Activated CD8-positive, alpha-beta memory T cell treated with anti-CD3 and anti-CD28 coated beads, Interleukin-2, amount 50 U/mL, for 4 hours (primary cell): ENCODE measurements around the gene ATP7B.
"Not testable (repeated sequence)": the region's sequence is repeated elsewhere in the genome, so short reads cannot be mapped to it uniquely, and the experiment has no call there.

Experiments used
- DNase-seq: peaks from one replicate; pipeline ENCODE4 v3.0.0-alpha.2; 2020

The ATP7B gene

GRCh38 chr13:52010890-52011631 lies at the start of gene ATP7B:
Gene ATP7B, minus strand, starts transcription at chr13:52011450. Its CDS starts 113 bp downstream, at chr13:52011337.
- DNase-seq: peak; percentile 38

DNA sequence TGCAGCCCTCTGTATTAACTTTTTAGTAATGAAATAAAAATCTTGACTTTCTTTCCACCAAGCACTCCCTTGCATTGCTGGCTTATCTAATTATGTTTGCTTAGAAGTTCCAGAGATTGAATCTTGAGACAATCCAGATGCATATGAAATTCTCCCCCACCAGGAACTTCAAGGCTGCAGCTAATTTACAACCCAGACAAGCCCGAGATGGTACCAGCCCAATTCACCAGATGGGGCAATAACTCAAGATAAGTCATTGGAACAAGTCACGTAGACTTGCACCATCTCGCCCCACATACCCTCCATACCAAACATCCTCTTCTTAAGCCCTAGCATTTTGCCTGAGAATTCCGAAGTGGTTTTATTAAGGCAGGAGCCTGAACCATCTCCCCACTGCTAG lies 42.2 kb upstream of the ATP7B start:
- DNase-seq: no peak

GRCh38 chr13:52051400-52051799 lies 40.1 kb upstream of the ATP7B start:
- no peak for DNase-seq

DNA sequence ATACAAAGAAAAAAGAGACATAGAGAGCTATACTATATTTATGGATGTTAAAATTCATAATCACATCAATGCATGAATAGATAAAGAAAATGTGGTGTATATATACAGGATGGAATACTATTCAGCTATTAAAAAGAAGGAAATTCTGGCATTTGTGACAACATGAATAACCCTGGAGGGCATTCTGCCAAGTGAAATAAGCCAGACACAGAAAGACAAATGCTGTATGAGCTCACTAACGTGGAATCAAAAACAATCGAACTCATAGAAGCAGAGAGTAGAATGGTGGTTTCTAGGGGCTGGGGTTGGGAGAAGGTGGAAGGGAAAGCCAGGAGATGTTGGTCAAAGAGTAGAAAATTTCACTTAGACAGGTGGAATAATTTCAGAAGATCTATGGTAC lies 37.3 kb upstream of the ATP7B start:
- no peak for DNase-seq

DNA sequence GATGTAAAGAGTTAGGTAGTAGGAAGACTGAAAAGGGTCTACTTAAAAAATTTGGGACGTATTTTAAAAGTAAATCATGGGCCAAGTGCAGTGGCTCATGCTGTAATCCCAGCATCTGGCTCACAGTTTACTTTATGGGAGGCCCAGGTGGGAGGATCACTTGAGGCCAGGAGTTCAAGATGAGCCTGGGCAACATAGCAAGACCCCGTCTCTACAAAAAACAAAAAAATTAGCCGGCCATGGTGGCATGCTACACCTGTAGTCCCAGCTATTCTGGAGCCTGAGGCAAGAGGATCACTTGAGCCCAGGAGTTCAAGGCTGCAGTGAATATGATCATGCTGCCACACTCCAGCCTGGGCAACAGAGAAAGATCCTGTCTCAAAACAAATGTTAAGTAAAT lies 36.2 kb upstream of the ATP7B start:
- DNase-seq: no peak

GRCh38 chr13:52043675-52044074 lies 32.4 kb upstream of the ATP7B start:
- no peak for DNase-seq

DNA sequence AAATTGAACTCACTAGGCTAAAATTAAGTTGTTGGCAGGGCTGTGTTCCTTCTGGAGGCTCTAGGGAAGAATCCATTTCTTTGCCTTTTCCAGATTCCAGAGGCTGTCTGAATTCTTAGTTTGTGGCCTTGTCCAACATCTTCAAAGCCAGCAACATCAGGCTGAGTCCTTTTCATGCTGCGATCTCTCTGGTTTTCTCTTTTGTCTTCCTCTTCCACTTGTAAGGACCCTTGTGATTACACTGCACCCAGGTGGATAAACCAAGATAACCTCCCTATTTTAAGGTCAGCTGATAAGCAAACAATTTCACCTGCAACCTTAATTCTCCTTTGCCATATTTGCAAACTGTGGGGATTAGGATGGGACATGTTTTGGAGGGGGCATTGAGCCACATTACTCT lies 24.8 kb upstream of the ATP7B start:
- no peak for DNase-seq

DNA sequence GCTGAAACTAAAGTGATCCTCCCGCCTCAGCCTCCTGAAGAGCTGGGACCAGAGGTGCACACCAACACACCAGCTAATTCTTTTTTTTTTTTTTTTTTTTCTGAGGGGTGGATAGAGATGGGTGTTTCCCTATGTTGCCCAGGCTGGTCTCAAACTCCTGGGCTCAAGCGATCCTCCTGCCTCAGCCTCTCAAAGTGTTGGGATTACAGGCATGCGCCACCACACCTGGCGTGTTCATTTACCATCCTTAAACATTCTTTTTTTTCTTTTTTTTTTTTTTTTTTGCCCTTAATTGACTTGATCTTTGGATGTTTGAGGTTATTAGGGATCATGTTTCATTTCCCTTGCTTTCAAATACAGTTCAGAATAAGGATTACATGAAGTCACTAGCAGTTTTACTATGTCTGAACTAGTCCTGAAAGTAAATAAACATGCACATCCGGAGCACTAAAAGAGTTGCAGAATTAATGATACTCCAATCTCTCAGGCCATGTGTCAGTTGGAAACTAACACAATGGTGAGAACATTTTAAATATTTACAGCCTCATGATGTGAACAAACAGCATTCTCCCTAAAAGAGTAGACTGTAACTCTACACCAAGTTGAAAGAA lies 23.5 kb upstream of the ATP7B start:
- no peak for DNase-seq

GRCh38 chr13:52033039-52033438 lies 21.8 kb upstream of the ATP7B start:
- no peak for DNase-seq

- not testable (repeated sequence) for DNase-seq
These were observed 19.2 kb upstream of the ATP7B start for GRCh38 chr13:52030401-52030800.

GRCh38 chr13:52029569-52029968 lies 18.3 kb upstream of the ATP7B start:
- DNase-seq: no peak

GRCh38 chr13:52027832-52028231 lies 16.6 kb upstream of the ATP7B start:
- DNase-seq: no peak

DNA sequence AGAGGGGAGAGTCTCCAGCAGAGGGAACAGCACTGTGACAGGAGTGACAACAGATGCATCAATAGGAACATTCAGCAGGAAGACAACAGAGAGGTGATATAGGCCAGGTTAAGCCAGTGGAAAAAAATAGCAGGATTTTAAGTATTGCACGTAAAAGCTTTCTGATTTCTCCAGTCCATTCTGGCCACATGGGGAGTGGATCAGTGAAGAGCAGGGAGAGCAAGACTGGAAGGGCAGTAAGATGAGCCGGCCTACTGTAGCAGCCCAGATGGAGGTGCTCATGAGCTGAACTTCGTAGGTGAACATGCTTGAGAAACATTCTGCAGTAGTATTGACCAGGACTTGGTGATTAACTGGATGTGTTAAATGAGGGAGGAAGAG lies 15.0 kb upstream of the ATP7B start:
- DNase-seq: no peak

DNA sequence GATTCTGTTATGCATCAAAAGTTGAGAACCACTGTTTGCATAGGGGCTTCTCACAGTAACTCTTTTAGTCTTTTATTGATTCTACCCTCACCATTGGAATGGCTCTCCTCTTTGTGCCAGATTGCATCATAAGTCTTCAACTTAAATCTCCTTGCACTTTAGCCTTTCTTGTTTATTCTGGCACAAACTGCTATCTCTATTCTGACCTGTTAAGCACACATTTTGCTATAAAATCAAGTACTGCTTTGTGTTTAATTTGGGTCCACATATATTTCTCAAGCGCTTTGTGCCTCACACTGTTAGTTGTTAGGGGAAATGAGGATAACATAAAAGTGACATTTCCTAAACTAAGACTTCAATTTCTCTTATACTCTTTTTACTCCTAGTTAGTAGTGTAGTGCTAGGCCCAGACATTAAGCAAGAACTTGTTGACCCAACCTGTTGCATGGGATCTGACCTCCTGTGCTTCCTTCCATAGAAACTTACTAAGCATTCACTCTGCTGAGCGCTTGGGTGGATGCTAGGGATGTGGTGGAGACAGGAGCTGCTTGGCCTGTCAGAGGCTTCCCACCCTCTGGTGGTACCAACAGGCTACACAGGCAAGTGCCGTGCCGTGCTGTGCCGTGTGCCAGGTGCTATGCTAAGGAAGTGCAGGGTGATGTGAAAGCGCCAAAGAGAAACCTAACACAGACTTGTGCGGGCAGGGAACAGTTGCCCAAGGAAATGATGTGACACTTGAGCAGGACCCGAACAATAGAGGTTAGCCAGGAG lies 14.4 kb upstream of the ATP7B start:
- DNase-seq: no peak

- no peak for DNase-seq
These were observed 13.2 kb upstream of the ATP7B start, which contains the start of gene UTP14C for GRCh38 chr13:52024481-52024880. Gene UTP14C, plus strand, starts transcription at chr13:52024691. Its CDS starts 4,114 bp downstream, at chr13:52028805.

DNA sequence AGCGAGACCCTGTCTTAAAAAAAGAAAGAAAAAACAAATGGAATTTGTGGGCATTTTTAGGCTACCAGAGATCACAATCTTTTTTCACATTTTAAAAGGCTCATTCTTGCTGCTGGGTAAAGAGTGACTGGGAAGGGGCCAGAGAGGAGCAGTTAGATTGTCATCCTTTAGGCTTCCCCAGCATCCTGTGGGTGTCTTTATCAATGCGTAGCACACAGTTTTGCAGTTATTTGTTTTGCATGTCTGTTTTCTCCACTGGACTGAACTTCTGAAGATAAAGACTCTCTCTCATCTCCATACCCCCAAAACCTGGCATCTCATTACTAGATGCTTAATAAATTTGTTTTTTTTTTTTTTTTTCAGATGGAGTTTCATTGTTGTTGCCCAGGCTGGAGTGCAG lies 11.1 kb upstream of the ATP7B start:
- DNase-seq: no peak

GRCh38 chr13:52020191-52020590 lies 8.9 kb upstream of the ATP7B start:
- no peak for DNase-seq

DNA sequence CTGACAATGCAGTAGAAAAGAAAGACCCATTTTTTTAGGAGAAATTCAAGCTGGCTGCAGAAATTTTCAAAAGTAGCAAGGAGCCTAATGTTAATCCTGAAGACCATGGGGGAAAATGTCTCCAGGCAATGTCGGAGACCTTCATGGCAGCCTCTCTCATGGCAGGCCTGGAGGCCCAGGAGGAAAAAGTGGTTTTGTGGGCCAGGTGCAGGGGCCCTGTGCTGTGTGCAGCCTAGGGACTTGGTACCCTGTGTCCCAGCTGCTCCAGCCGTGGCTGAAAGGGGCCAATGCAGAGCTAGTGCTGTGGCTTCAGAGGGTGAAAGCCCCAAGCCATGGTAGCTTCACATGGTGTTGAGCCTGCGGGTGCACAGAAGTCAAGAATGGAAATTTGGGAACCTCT lies 5.0 kb upstream of the ATP7B start:
- DNase-seq: no peak

DNA sequence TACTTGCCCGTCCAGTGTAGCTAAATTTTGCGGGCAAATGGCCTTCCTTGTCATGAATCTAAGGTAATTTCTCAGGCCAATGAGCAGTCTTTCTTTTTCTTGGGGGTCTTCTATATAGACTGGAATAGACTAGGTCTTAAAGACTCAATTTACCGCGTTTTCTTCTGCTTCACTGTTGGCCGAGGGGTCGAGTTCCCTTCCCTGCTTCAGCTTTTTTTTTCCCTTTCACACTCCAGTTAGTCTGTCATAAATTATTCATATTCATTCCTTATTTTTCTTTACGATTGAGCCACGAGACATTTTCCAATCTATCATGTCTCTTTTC lies 1.2 kb upstream of the ATP7B start:
- DNase-seq: no peak

DNA sequence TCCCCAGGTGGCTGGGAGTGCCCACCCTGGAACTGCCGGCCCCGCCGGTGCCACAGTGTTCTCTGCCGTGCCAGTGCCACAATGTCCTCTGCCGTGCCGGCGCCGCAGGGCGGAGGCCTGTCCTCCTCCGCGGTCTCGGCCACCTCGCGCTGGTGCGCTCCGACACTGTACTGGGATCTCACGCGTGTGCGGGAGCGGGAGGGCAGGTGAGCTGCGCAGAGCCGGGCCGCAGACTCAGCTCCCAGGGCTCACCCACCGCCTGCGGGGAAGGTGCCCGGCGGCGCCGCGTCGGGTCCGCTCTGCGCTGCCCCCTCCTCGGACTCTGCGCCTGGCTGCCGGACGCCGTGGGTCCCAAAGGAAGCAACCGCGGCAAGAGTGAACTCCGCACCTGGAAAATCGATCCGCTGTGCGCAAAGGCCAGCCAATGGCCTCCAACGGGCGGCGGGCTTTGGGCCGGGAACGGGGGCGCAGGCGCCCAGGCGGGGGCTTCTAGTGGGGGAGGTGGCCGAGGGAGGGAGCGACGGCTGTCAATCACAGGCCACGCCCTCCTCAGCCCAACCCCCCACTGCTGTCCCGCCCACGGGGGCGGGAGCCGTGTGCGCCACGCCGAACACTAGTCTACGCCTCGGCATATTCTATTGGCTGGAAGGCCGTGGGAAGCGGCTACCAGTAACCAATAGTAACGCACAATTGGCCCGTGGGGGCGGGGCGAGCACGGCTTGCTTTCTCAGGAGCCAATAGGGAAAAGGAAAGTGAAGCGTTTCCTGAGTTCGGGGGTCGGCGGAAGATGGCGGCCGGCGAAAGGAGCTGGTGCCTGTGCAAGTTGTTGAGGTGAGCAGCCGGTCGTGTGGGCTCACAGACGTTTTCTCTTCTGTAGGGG lies 622 bp upstream of the ATP7B start, which contains the start of gene ALG11:
ALG11 (plus strand) TSS at position 767 of the 880 bp plus-strand sequence; CDS start at position 788, 21 bp downstream.
- DNase-seq: peak; percentile 100

DNA sequence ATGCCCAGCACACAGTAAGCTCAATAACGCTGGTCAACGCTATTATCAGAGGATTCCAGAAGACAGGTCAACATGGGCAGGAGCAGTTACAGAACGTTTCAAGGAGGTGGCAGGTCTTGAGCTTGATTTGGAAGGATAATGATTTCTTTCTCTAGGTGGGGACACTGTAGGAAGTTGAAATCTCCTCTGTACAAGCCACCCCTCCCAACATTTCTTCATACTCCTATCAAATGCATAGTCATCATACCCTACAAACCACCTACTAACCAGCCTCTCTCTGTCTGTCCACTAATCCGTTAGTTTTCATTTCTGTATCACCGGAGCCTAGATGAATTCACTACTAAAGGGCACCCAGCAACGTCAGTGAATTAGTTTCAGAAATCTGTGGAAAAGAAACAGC lies 1.3 kb downstream of the ATP7B start:
- no peak for DNase-seq

- DNase-seq: no peak
These were observed 4.6 kb downstream of the ATP7B start for GRCh38 chr13:52006523-52007245.
